Mesenchymal stem cell (in vitro differentiated cells and primary cell): ENCODE data around the gene TPBGL.

Source experiments
- DNase-seq: peaks from one replicate; pipeline ENCODE4 v3.0.0-alpha.2; 2013
- H2AFZ ChIP-seq: one replicate; pipeline ENCODE4 v1.6.1; 2013; ENCODE audit warnings: low read depth, mild to moderate bottlenecking, control low read depth, inconsistent platforms, low read length, moderate library complexity
- H2AK5ac ChIP-seq: 2 replicates; pipeline ENCODE4 v1.6.1; 2013; ENCODE audit warnings: low read length, moderate library complexity, mild to moderate bottlenecking, inconsistent platforms; ENCODE audit not compliant: severe bottlenecking
- H2BK120ac ChIP-seq: one replicate; pipeline ENCODE4 v1.6.1; 2013; ENCODE audit warnings: low read depth, mild to moderate bottlenecking, inconsistent platforms, low read length, moderate library complexity
- H2BK12ac ChIP-seq, 2 experiments: one replicate each; pipeline ENCODE4 v1.6.1; 2013; ENCODE audit warnings: inconsistent platforms in 2 of 2, low read length in 2 of 2, mild to moderate bottlenecking in 2 of 2, moderate library complexity in 2 of 2, control low read depth in 1 of 2
- H2BK15ac ChIP-seq: one replicate; pipeline ENCODE4 v1.6.1; 2013; ENCODE audit warnings: mild to moderate bottlenecking, low read depth, inconsistent platforms; ENCODE audit not compliant: poor library complexity, severe bottlenecking
- H2BK5ac ChIP-seq: 2 replicates; pipeline ENCODE4 v1.6.1; 2013; ENCODE audit warnings: low read depth, mild to moderate bottlenecking, low read length, control low read depth, inconsistent platforms; ENCODE audit not compliant: poor library complexity, severe bottlenecking
- H3K14ac ChIP-seq, 2 experiments: one replicate each; pipeline ENCODE4 v1.6.1; 2013; ENCODE audit warnings: inconsistent platforms in 2 of 2, low read length in 2 of 2, control low read depth in 1 of 2, mild to moderate bottlenecking in 1 of 2, moderate library complexity in 1 of 2
- H3K18ac ChIP-seq, 2 experiments: one replicate each; pipeline ENCODE4 v1.6.1; 2013; ENCODE audit warnings: inconsistent platforms in 2 of 2, low read length in 2 of 2, control low read depth in 1 of 2, low read depth in 1 of 2, mild to moderate bottlenecking in 1 of 2
- H3K23ac ChIP-seq, 2 experiments: one replicate each; pipeline ENCODE4 v1.6.1; 2013; ENCODE audit warnings: inconsistent platforms in 2 of 2, low read length in 2 of 2, mild to moderate bottlenecking in 2 of 2, moderate library complexity in 2 of 2, control low read depth in 1 of 2
- H3K27ac ChIP-seq: 2 replicates; pipeline ENCODE4 v1.5.1; 2013; ENCODE audit warnings: mild to moderate bottlenecking, moderate library complexity, low read length, control low read depth, inconsistent platforms; ENCODE audit not compliant: poor library complexity, severe bottlenecking
- H3K27me3 ChIP-seq, 2 experiments: 2 replicates each; pipeline versions ENCODE4 v1.6.1 to v1.7.0; 2013; ENCODE audit warnings: low read length in 2 of 2, mild to moderate bottlenecking in 2 of 2, moderate library complexity in 2 of 2, control low read depth in 1 of 2, inconsistent platforms in 1 of 2; ENCODE audit not compliant: control insufficient read depth in 1 of 2, insufficient read depth in 1 of 2
- H3K36me3 ChIP-seq, 2 experiments: 2 replicates each; pipeline versions ENCODE4 v1.6.1 to v1.7.0; 2013; ENCODE audit warnings: low read length in 2 of 2, control low read depth in 1 of 2, inconsistent platforms in 1 of 2, low read depth in 1 of 2, mild to moderate bottlenecking in 1 of 2; ENCODE audit not compliant: insufficient read depth in 2 of 2, control insufficient read depth in 1 of 2
- H3K4ac ChIP-seq, 2 experiments: one replicate each; pipeline ENCODE4 v1.6.1; 2013; ENCODE audit warnings: inconsistent platforms in 2 of 2, low read length in 2 of 2, mild to moderate bottlenecking in 2 of 2, moderate library complexity in 2 of 2, control low read depth in 1 of 2, low read depth in 1 of 2
- H3K4me1 ChIP-seq: 2 replicates; pipeline ENCODE4 v1.6.1; 2013; ENCODE audit warnings: low read depth, low read length, control low read depth; ENCODE audit not compliant: control insufficient read depth, insufficient read depth
- H3K4me2 ChIP-seq: 2 replicates; pipeline ENCODE4 v1.6.1; 2013; ENCODE audit warnings: low read length, mild to moderate bottlenecking, inconsistent platforms; ENCODE audit not compliant: poor library complexity, severe bottlenecking
- H3K4me3 ChIP-seq, 2 experiments: 2 replicates each; pipeline versions ENCODE4 v1.5.1 to v1.7.0; 2013; ENCODE audit warnings: low read length in 2 of 2, mild to moderate bottlenecking in 2 of 2, control low read depth in 1 of 2, low read depth in 1 of 2; ENCODE audit not compliant: insufficient read depth in 1 of 2
- H3K79me1 ChIP-seq: replicated peaks from 2 replicates; pipeline ENCODE4 v1.6.1; 2013; ENCODE audit warnings: mild to moderate bottlenecking, control low read depth, low read length, inconsistent platforms; ENCODE audit not compliant: poor library complexity, severe bottlenecking
- H3K9ac ChIP-seq: 2 replicates; pipeline ENCODE4 v1.7.0; 2013; ENCODE audit warnings: mild to moderate bottlenecking, low read length, moderate library complexity
- H3K9me3 ChIP-seq: 2 replicates; pipeline ENCODE4 v1.7.0; 2013; ENCODE audit warnings: mild to moderate bottlenecking, low read length; ENCODE audit not compliant: control insufficient read depth
- H4K8ac ChIP-seq: one replicate; pipeline ENCODE4 v1.6.1; 2013; ENCODE audit warnings: inconsistent platforms, mild to moderate bottlenecking, low read length, moderate library complexity
- H4K91ac ChIP-seq: one replicate; pipeline ENCODE4 v1.6.1; 2013; ENCODE audit warnings: mild to moderate bottlenecking, low read length, inconsistent platforms
- WGBS: methylation state at CpG from one replicate; pipeline ENCODE4 v1.1.7; 2013; ENCODE audit warnings: mixed read lengths; 5-methylcytosine and 5-hydroxymethylcytosine counted together

TPBGL gene

GRCh38 chr11:75276186-75276585 is 35.6 kb downstream of the TPBGL start:
- Histone ChIP-seq H2AFZ (no peak overlapping the region), H3K36me3 (peaks cover 61 to 81% of the 10 kb centered on the region in 2 experiments), H3K4me3 (no peak overlapping the region), H3K9ac (no peak overlapping the region), H2AK5ac (no peak overlapping the region), H4K8ac (no peak overlapping the region), H3K18ac (no peak overlapping the region), H3K4me1 (no peaks in the 10 kb centered on the region), H4K91ac (no peak overlapping the region), H3K4ac (no peak overlapping the region), H3K27me3 (no peaks in the 10 kb centered on the region), H3K4me2 (no peak overlapping the region), H3K14ac (no peak overlapping the region), H3K23ac (no peak overlapping the region), H3K9me3 (no peaks in the 10 kb centered on the region), H3K79me1 (no peaks in the 10 kb centered on the region), H3K27ac (no peak overlapping the region), H2BK5ac (no peak overlapping the region), H2BK120ac (no peak overlapping the region), H2BK15ac (no peak overlapping the region), H2BK12ac (no peak overlapping the region)
- 92% methylated on average over 2 of the region's 2 CpGs for WGBS
- DNase-seq = no peak

GRCh38 chr11:75276686-75277085 is 36.1 kb downstream of the TPBGL start:
- no peaks in the 10 kb centered on the region for H3K4me1 ChIP-seq
- H3K9me3 ChIP-seq = no peaks in the 10 kb centered on the region
- H3K18ac ChIP-seq = no peak overlapping the region
- no peaks in the 10 kb centered on the region for H3K27me3 ChIP-seq
- H3K79me1 ChIP-seq = no peaks in the 10 kb centered on the region
- no peak overlapping the region for H3K27ac ChIP-seq
- no peak overlapping the region for H2BK12ac ChIP-seq
- H2BK15ac ChIP-seq = no peak overlapping the region
- no peak for DNase-seq
- WGBS = 98% methylated on average over 5 of the region's 6 CpGs
- H3K4me2 ChIP-seq = no peak overlapping the region
- H3K4ac ChIP-seq = no peak overlapping the region
- no peak overlapping the region for H2AFZ ChIP-seq
- H3K23ac ChIP-seq = no peak overlapping the region
- H3K4me3 ChIP-seq = no peak overlapping the region
- H2BK5ac ChIP-seq = no peak overlapping the region
- H3K14ac ChIP-seq = no peak overlapping the region
- peaks cover 63 to 81% of the 10 kb centered on the region in 2 experiments for H3K36me3 ChIP-seq
- H4K8ac ChIP-seq = no peak overlapping the region
- H3K9ac ChIP-seq = no peak overlapping the region
- no peak overlapping the region for H2BK120ac ChIP-seq
- H4K91ac ChIP-seq = no peak overlapping the region
- H2AK5ac ChIP-seq = no peak overlapping the region

GRCh38 chr11:75277211-75277805 is 36.7 kb downstream of the TPBGL start:
- Histone ChIP-seq H2BK12ac (no peak overlapping the region), H2BK120ac (no peak overlapping the region), H3K14ac (no peak overlapping the region), H3K4ac (no peak overlapping the region), H3K9me3 (no peaks in the 10 kb centered on the region), H3K9ac (no peak overlapping the region), H3K18ac (no peak overlapping the region), H3K4me2 (no peak overlapping the region), H3K27me3 (no peaks in the 10 kb centered on the region), H4K8ac (no peak overlapping the region), H2BK5ac (no peak overlapping the region), H3K36me3 (peaks cover 64 to 81% of the 10 kb centered on the region in 2 experiments), H2AFZ (no peak overlapping the region), H3K27ac (no peak overlapping the region), H3K79me1 (no peaks in the 10 kb centered on the region), H3K23ac (no peak overlapping the region), H4K91ac (no peak overlapping the region), H3K4me3 (no peak overlapping the region), H2BK15ac (no peak overlapping the region), H3K4me1 (no peaks in the 10 kb centered on the region), H2AK5ac (no peak overlapping the region)
- WGBS = 93% methylated on average over 11 of the region's 11 CpGs
- no peak for DNase-seq

- H3K4me3 ChIP-seq = no peak overlapping the region
Measured at GRCh38 chr11:75277991-75278790, 37.6 kb downstream of the TPBGL start.

More at GRCh38 chr11:75277991-75278790, 37.6 kb downstream of the TPBGL start:
- no peak overlapping the region for H3K14ac ChIP-seq
- no peak overlapping the region for H2BK120ac ChIP-seq
- H3K23ac ChIP-seq = no peak overlapping the region
- no peak overlapping the region for H4K91ac ChIP-seq
- no peak overlapping the region for H2BK12ac ChIP-seq
- no peaks in the 10 kb centered on the region for H3K9me3 ChIP-seq
- H3K4me2 ChIP-seq = no peak overlapping the region
- no peak overlapping the region for H3K9ac ChIP-seq
- 85% methylated on average over 12 of the region's 13 CpGs for WGBS
- no peak overlapping the region for H3K27ac ChIP-seq
- no peak overlapping the region for H3K18ac ChIP-seq
- no peak overlapping the region for H2BK15ac ChIP-seq
- no peak overlapping the region for H3K4ac ChIP-seq
- no peaks in the 10 kb centered on the region for H3K4me1 ChIP-seq
- DNase-seq = no peak
- H2AFZ ChIP-seq = no peak overlapping the region
- H2BK5ac ChIP-seq = no peak overlapping the region
- no peak overlapping the region for H2AK5ac ChIP-seq
- no peaks in the 10 kb centered on the region for H3K27me3 ChIP-seq
- H3K36me3 ChIP-seq = peaks cover 64 to 81% of the 10 kb centered on the region in 2 experiments
- no peak overlapping the region for H4K8ac ChIP-seq
- no peaks in the 10 kb centered on the region for H3K79me1 ChIP-seq
